Esophagus muscularis mucosa (tissue), 3 donors: ENCODE results near the gene PPP1R12C.

Source experiments
- POLR2A ChIP-seq: fragments of 450-650 bp; IDR thresholded peaks from one replicate; pipeline ENCODE4 v1.6.1; 2017; ENCODE audit warnings: antibody characterized with exemption, moderate library complexity, mild to moderate bottlenecking, low read depth
- POLR2AphosphoS5 ChIP-seq, 2 donors: sonication (generic); formaldehyde crosslinking; IDR thresholded peaks; one replicate each; pipeline ENCODE4 v1.6.1; 2017; ENCODE audit warnings: antibody characterized with exemption in 2 of 2
- TF ChIP-seq, protein P1 (sequence below), 3 experiments: fragments of 200-600 bp in 2 of 3; fragments of 450-650 bp in 1 of 3; sonication (generic) in 2 of 3; IDR thresholded peaks; one replicate each; pipeline ENCODE4 v1.5.1; 2017 to 2019; ENCODE audit warnings: antibody characterized with exemption in 3 of 3, mild to moderate bottlenecking in 2 of 3, moderate library complexity in 1 of 3

DNA sequence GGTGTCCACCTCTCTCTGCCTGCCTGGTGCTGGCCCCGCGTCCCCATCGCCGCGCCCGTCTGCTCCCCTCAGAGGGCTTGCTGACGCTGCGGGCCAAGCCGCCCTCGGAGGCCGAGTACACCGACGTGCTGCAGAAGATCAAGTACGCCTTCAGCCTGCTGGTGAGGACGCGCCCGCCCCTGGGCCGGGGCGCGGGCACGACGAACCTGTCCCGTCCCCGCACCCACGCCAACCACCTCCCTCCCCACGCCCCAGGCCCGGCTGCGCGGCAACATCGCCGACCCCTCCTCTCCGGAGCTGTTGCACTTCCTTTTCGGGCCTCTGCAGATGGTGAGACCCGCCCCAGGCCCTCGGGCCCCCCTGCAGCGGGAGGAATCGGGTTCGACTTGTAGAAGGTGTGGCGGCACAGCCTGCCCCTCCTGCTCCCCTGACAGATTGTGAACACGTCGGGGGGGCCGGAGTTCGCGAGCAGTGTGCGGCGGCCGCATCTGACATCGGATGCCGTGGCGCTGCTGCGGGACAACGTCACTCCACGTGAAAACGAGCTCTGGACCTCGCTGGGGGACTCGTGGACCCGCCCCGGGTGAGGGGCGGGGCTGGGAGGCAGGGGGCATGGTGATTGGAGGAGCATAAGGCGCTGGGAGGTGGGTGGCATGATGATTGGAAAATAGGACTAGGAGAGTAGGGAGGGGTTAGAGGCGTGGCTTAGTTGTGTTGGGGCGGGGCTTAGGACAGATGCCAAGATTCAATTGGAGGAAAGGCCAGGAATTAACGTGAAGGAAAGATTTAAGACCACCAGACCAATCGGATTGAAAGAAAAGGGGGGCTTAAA is 35.2 kb downstream of the PPP1R12C start:
- TF ChIP-seq POLR2AphosphoS5 (IDR thresholded peaks at IDR 0.05), result no peak
- TF ChIP-seq, protein P1, sequence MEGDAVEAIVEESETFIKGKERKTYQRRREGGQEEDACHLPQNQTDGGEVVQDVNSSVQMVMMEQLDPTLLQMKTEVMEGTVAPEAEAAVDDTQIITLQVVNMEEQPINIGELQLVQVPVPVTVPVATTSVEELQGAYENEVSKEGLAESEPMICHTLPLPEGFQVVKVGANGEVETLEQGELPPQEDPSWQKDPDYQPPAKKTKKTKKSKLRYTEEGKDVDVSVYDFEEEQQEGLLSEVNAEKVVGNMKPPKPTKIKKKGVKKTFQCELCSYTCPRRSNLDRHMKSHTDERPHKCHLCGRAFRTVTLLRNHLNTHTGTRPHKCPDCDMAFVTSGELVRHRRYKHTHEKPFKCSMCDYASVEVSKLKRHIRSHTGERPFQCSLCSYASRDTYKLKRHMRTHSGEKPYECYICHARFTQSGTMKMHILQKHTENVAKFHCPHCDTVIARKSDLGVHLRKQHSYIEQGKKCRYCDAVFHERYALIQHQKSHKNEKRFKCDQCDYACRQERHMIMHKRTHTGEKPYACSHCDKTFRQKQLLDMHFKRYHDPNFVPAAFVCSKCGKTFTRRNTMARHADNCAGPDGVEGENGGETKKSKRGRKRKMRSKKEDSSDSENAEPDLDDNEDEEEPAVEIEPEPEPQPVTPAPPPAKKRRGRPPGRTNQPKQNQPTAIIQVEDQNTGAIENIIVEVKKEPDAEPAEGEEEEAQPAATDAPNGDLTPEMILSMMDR (IDR thresholded peaks at IDR 0.05), result no peak
- TF ChIP-seq POLR2A, result no peak
